ENCODE results near the gene PNP.
"Not testable (repeated sequence)": the region's sequence is repeated elsewhere in the genome, so short reads cannot be mapped to it uniquely, and the experiment has no call there.

Gene PNP

DNA sequence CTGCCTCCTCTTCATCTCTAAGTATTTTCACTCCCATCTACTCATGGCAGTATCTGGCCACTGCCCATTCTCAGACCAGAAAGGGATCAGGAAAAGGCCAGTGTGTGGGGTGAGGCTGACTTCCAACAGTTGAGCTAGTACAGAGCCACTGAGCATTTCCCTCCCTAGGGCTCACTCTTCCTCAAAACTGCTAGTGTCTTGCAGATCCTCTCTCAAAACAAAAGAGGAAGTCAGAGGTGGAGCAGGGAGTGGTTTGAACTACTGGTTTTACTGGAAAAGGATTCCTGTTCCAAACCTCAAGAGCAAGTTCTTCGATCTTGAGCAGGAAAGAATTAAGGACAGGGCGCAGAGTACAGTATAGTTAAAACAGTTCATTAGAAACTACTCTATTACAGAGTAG, 24.4 kb downstream of the PNP start:
- DNase-seq: no peak

DNA sequence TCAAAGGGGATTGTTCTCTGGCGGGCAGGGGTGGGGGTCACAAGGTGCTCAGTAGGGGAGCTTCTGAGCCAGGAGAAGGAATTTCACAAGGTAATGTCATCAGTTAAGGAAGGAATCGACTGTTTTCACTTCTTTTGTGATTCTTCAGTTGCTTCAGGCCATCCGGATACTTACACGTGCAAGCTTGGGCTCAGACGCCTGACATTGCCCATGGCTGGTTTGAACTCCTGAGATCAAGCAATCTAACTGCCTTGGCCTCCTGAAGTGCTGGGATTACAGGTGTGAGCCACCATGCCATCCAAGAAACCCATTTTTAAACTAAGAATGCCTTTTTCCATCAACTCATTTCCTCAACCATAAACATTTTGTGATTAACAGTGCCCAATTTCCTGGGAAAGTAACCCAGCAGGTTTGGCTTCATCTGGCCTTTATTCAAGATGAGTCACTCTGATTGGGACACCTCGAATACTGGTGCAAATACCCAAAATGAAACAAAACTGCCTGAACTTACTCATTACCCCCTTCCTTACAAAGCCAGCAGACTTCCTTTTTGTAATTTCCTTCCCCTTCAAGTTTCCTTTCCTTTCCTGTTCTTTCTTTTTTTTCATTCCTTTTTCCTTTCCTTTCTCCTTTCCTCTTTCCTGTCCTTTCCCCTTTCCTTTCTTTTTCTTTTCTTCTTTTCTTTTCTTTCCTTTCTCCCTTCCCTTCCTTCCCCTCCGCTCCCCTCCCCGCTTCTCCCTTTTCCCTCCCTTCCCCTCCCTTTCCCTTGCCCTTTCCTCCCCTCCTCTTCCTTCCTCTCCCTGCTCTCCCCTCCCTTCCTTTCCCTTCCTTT, 25.9 kb downstream of the PNP start:
- no peak for DNase-seq

DNA sequence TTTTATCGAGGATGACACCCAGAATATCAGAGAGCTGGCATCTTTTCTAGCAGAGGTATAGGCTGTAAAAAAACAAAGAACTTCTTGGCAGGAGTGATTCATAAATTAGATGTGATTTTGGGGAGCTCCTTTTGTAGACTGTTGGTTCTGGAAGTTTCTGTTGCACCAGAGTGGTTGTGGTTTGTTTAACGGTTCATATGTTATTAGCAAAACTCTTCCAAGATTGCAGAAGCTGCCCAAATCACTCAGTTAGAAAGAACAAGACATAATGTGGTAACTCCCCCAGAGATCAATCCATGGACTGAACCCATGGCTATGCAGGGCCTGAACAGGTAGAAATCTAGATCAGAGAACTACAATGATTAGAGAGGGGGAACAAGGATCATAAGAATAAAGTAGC, 29.4 kb downstream of the PNP start:
- DNase-seq: no peak

DNA sequence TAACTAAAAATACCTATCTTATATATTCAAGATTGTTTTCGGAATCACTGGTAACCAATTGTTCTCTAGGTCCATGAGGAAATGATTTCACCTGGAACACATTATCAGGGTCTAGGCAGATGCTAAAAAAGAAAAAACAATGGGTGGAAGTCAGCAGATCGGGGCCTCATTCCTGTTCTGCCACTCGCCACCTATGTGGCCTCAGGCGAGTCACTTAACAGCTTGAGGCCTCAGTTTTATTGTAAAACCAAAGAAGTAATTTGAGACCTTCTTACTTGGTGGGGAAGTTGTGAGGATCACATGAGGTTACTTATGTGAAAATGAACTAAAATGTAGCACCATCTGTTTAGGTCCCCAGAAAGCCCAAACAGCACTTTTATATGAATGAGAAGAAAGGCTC, 29.9 kb downstream of the PNP start:
- no peak for DNase-seq

DNA sequence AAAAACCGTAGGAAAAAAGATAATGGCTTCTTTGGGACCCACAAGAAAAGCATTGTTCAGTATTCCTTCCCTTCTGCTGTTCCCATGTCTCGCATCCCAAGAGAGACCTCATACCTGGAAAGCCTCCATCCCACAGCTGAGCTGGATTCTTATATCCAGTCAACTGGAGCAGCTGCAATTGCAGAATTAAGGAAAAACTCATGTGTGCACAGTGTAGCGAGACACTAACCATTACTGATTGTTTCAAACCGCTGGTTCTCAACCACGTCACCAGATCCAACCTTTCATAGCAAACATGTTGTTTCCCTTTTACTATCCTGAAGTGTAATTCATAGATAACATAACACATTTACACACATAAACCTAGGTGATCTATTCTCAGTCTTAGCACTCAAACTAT, 30.7 kb downstream of the PNP start:
- no peak for DNase-seq

DNA sequence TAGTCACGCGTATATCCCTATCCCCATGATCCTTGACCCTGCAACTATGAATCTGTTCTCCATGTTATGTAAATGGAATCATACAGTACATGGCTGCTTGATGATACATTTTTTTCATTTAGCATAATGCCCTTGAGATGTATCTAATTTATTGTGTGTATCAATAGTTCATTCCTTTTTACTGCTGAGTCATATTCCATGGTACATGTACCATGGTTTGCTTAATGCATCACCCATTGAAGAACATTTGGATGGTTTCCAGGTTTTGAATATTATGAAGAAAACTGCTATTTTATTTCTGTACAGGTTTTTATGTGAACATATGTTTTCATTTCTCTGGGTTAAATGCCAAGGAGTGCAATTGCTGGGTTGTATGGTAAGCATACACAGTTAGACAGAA, 32.1 kb downstream of the PNP start:
- DNase-seq: no peak

DNA sequence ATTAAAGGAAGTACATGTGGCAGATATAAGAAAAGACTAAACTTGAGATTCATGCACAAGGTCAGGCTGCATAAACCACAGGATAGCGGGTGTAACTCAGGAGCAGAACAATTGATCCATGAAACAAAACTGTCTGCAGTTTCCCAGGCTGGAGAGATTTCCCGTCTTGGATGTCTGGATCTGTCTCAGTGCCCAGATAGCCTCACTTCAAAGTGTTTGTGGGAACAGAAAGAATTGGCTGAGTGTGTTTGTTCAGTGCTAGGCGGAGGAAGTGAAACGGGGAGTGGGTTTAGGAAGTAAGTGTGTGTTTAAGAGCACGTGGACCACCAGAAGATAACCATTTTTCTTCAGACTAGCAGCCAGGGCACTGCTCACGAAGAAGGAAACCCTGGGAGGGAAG, 34.7 kb downstream of the PNP start:
- DNase-seq: no peak

DNA sequence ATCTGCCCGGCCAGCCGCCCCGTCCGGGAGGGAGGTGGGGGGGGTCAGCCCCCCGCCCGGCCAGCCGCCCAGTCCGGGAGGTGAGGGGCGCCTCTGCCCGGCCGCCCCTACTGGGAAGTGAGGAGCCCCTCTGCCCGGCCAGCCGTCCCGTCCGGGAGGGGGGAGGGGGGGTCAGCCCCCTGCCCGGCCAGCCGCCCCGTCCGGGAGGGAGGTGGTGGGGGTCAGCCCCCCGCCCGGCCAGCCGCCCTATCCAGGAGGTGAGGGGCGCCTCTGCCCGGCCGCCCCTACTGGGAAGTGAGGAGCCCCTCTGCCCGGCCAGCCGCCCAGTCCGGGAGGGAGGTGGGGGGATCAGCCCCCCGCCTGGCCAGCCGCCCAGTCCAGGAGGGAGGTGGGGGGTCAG, 37.1 kb downstream of the PNP start:
- DNase-seq: not testable (repeated sequence)

DNA sequence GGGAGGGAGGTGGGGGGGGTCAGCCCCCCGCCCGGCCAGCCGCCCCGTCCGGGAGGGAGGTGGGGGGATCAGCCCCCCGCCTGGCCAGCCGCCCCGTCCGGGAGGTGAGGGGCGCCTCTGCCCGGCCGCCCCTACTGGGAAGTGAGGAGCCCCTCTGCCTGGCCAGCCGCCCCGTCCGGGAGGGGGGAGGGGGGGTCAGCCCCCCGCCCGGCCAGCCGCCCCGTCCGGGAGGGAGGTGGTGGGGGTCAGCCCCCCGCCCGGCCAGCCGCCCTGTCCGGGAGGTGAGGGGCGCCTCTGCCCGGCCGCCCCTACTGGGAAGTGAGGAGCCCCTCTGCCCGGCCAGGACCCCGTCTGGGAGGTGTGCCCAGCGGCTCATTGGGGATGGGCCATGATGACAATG, 37.5 kb downstream of the PNP start:
- not testable (repeated sequence) for DNase-seq

DNA sequence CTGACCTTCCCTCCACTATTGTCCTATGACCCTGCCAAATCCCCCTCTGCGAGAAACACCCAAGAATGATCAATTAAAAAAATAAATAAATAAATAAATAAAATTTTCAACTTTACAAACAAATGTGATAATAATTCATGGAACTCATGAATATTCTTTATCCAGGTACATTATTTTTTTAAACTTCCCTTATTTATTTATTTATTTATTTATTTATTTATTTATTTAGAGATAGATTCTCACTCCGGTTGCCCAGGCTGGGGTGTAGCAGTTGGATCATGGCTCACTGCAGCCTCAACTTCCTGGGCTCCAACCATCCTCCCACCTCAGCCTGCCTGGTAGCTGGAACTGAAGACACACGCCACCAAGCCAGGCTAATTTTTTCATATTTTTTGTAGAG, 38.3 kb downstream of the PNP start:
- not testable (repeated sequence) for DNase-seq

DNA sequence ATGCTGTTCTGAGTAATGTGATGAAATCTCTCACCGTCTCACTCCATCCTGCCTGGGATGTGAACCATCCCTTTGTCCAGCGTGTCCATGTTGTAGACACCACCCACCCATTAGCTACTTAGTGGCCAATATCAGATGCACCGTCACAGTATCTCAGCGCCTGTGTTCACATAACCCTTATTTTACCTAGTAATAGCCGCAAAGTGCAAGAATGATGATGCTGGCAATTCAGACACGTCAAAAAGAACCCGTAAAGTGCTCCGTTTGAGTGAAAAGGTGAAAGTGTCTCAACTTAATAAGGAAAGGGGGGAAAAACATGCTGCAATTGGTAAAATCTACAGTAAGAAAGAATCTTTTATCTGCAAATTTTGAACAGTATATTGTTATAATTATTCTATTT, 39.2 kb downstream of the PNP start:
- DNase-seq: no peak

DNA sequence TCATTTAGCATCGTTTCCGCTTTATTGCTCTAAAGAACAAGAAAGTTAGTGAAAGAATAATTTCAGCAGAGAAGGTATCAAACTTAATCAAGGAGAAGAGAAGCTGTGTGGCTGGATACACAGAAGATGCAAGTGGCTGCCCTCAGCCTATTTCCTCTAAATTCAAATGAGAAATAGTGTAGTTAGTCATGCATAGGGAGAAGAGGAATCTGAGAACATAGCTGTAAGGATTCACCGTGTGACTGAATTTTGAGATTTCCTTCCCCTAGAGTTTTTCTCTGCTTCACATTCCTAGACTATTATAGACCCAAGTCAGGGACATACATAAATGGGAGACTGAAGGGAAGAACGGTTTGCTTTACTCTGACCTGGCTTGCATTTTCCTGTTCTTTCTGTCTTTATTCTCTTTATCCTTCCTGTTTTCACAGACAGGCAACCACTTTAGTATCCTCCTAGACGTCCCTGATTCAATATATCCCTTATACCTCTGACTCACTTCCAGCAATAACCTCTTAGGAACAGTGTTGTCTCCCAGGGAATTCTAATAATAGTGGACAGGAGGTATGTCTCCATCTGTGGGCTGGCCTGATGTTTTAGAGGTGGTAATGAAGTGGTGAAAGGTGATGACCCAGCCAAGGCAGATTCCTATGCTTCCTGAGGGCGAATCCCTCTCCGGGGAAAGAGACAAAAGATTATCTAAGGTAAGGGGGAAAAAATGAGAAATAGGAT, 43.1 kb downstream of the PNP start:
- DNase-seq: no peak

DNA sequence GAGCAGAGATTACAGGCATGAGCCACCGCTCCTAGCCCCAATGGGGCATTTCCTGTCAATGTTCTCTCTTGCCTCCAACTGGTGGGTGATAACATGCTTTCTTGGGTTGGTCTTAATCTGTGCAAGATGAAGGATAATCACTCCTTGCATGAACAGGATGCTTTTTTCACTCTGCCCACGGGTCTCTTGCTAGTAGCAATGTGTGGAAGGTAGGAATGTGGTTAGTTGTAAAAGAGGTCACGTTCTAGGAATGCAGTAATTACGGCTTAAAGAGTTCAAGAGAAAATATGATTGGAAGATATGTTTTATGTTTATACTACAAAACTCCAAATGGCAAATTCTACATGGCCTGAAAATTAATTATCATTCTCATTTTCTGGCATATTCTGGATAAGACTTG, 46.6 kb downstream of the PNP start:
- no peak for DNase-seq

DNA sequence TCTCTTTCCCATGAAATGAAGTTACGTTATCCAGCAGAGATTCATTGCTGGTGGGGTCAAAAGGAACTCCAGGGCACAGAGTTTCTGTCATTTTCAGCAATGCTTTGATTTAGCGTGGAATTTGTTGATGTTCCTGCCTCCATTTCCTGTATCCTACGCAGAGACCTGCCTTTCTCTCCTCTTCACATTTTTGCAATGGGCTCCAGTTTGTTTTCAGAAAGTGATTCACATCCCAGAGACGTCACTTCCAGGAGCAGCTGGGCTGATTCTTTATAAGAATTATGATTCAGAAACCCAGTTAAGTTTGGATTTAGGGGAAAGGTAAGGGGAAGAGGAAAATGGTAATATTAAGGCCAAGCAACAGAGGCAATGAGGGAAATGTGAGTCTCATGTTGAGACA, 47.7 kb downstream of the PNP start:
- no peak for DNase-seq

DNA sequence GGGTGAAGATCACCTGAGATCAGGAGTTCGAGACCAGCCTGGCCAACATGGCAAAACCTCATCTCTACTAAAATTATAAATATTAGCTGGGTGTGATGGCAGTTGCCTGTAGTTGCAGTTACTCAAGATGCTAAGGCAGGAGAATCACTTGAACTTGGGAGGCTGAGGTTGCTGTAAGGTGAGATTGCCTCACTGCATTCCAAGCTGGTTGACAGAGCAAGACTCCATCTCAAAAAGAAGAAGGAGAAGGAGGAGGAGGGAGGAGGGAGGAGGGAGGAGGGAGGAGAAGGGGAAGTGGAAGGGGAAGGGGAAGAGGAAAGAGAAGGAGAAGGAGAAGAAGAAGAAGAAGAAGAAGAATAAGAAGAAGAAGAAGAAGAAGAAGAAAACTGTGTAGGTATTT, 53.1 kb downstream of the PNP start:
- DNase-seq: no peak

DNA sequence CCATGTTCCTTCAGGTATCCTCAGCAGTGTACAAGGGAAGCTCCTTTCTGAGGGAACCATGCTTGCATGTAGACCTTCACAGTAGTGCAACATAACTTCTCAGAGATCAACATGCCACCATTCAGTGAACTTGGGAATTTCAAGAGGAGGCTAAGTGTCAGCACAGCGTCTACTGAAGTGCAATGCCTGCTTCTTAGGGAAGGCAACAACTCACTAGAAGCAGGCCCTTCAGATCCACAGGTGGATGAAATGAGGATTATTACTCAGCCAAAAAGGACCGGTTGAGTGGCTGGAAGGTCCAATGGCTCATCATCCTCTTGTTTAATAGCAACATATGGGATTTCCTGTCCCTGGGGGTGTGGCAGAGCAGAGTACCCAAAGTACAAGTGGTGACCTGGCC, 54.8 kb downstream of the PNP start:
- no peak for DNase-seq

Measured in NCI-H2107 (cell line).